Fibroblast of gingiva (primary cell): ENCODE data around the gene SIGLEC15.
A peak's percentile ranks its signal among the peaks of the same experiment; 100 is the strongest.
"Not testable (repeated sequence)": the region's sequence is repeated elsewhere in the genome, so short reads cannot be mapped to it uniquely, and the experiment has no call there.

Source experiments
- DNase-seq: peaks from one replicate; pipeline ENCODE4 v3.0.0-alpha.2; 2011; ENCODE audit warnings: low read depth

The SIGLEC15 gene

GRCh38 chr18:45844938-45845337 is 19.5 kb downstream of the SIGLEC15 start:
- no peak for DNase-seq

- no peak for DNase-seq
These were observed 19.9 kb downstream of the SIGLEC15 start for GRCh38 chr18:45845410-45845809.

- DNase-seq, result no peak
These were observed 21.6 kb downstream of the SIGLEC15 start for GRCh38 chr18:45847119-45847518.

DNA sequence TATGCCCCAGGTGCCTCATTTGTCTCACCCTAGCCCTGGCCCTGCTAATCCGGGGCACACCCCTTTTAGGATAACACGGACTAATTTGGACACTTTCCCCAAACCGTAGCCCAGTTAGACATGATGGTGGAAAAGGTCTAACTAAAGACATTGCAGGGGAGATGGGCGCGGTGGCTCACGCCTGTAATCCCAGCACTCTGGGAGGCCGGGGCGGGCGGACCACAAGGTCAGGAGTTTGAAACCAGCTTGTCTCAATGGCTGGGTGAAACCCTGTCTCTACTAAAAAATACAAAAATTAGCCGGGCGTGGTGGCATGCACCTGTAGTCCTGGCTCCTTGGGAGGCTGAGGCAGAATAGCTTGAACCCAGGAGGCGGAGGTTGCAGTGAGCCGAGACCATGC is 23.2 kb downstream of the SIGLEC15 start:
- not testable (repeated sequence) for DNase-seq

- DNase-seq, result no peak
These were observed 24.1 kb downstream of the SIGLEC15 start for GRCh38 chr18:45849529-45849928.

GRCh38 chr18:45850021-45850420 is 24.5 kb downstream of the SIGLEC15 start:
- DNase-seq, result no peak

DNA sequence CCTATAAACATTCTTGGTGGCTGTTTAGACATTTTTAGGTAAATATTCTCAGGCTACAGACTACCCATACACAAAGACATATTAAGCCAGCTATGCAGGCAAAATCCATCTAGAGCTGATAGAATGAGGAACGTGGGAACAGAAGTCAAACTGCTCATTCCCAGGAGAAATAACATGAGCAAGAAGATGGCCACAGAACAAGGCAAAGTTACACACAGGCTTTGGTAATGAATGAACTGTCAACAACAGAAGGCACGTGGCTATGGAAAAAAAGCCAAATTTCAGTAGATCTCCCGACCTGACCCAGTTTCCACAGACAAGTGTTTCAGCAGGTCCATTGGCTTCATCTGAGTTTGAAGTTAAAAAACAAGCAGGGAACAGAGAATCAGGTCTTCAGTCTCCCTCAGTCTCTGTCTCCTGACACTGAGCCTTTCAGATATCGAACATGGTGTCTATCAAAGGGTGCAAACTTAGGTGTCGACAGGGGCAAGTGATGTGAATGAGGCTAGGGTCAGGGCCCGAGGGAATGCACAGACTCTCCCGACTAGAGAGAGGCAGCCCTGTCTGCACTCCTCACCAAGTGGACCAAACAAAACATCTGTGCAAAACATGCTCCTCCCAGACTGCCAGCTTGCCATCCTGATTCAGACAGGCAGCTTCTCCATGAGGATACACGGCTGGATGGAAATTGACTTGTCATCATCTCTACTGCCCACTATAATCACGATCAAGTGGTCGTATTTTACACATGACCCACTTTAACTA is 25.9 kb downstream of the SIGLEC15 start:
- DNase-seq, result no peak

- DNase-seq, result no peak
These were observed 27.2 kb downstream of the SIGLEC15 start for GRCh38 chr18:45852631-45853030.

DNA sequence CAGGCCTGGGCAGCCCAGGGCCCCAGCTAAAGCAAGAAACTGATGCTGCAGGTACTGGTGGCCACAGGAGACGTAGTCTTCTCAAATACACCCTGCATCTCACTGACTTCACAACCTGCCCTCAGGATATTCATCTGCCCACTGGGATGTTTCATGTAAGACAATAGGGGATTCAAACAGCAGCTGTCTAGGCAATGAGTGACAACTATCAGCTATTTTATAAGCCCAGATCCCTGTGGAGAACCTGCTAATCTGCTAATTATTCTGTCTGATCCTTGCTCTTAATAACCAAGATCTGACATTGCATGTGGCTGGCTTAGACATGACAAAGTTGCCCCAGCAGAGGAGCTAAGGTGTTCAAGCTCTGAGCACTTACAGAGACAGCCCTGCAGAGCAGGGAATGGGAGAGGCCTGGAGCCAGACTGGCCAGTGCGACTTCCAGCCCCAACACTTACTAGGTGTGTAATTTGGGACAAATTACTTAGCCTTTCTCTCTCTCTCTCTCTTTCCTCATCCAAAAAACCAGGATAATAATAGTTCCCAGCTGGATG is 28.6 kb downstream of the SIGLEC15 start:
- DNase-seq, result no peak

DNA sequence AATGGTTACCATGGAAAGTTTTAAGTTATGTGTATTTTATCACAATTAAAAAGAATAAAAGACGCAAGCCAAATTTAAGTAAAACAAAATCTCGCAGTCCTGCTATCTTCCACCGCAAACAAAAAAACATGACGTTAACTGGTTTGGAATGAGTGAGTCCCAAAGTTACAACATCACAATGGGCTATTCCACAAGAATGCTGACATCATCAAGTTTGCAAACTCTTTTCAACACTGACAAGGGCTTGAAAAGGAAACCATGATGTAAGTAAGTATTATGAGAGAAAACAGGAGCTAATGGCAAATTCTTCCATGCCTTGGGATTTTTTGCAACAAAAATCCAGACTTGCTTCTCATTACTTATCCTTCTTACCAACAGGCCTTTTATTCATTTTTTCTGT is 31.1 kb downstream of the SIGLEC15 start:
- DNase-seq, result peak; percentile 86

- DNase-seq, result no peak
These were observed 33.9 kb downstream of the SIGLEC15 start for GRCh38 chr18:45859334-45859733.

DNA sequence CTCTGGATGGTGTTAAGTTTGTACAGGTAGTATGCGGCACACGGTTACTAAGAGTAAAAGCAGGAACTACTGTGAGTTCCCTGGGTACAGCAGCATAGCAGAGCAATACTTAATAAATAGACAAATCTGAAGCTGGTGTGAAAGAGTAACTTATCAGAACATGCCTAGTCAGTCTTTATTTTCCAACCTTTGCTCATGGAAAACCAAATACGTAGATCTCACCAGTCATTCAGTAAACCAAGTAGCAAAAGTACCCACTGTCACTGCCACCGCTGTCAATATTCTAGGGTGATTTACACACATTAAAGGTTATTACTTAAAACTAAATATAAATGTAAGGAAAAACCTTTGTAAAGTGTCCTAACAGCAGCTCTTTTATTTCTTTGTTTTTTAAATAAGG is 35.0 kb downstream of the SIGLEC15 start:
- DNase-seq, result no peak

DNA sequence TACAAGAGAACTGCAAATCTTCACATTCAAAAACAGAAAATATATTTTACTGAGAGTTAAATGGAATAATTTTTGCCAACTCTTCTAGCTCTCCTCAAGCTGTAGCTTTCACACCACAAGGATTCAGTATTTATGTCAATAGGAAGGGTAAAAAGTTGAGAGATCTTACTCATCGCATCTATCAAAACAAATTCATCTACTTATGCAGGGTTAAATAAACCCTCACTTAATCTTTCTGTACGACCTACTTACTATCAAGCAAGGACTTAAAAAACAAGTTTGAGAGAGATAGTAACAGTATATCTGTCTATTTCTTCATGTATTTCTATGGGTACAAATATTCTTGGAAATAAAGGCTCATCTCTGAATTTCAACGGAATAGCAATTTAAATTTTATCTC is 35.5 kb downstream of the SIGLEC15 start:
- no peak for DNase-seq

DNA sequence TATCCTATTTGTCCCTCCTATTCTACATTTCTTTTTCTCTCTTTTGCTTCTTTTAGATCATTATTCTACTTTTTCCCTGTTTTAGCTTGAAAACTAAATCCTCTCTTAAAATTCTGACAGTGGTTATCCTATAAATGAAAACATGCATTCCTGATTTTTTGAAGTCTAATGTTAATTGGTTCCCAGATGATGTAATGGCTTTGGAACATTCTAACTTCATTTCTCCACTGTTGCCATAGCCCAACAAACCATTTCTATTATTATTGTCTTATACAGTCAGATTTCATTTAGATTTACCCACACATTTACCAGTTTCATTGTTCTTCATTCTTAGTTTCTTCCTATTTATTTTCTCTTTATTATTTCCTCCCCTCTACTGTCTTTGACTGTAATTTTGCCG is 36.5 kb downstream of the SIGLEC15 start:
- DNase-seq, result no peak

DNA sequence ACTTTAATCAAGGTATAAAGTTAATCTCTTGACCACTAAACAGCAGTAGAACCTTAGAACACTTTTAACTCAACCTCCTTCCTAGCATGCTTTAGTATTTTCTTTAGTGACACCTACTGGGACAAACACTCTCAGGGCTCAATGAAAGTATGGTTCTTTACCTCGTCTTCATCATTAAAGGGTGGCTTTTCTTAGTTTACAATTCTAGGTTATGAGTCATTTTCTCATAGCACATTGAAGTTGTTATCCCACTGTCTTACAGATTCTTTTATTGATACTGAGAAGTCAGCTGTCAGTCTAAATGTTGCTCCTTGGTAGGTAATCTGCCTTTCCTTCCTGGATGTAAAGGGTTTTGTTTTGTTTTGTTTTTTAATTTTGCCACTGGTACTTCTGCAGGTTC is 38.0 kb downstream of the SIGLEC15 start:
- DNase-seq, result no peak

DNA sequence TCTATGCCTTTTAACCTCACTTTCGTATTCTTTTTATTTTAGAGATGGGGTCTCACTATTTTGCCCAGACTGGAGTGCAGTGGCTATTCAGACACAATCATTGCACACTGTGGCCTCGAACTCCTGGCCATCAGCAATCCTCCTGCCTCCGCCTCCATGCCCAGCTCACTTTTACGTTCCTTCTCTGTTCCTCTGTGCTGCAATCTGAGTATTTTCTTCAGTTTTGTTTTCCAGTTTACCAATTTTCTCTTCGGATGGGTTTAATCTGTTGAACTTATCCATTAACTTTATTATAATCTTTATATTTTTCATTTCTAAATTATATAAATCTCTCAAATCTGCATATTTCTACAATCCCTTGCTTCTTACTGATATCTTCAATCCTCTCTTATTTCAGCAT is 38.6 kb downstream of the SIGLEC15 start:
- DNase-seq, result no peak

GRCh38 chr18:45865466-45865865 is 40.0 kb downstream of the SIGLEC15 start:
- DNase-seq, result no peak

GRCh38 chr18:45870419-45870818 is 44.9 kb downstream of the SIGLEC15 start:
- no peak for DNase-seq

- DNase-seq, result no peak
These were observed 46.1 kb downstream of the SIGLEC15 start for GRCh38 chr18:45871431-45872084.

- no peak for DNase-seq
These were observed 49.2 kb downstream of the SIGLEC15 start for GRCh38 chr18:45874491-45875184.

- DNase-seq, result no peak
These were observed 50.7 kb downstream of the SIGLEC15 start for GRCh38 chr18:45876161-45876560.

GRCh38 chr18:45877403-45877802 is 51.9 kb downstream of the SIGLEC15 start:
- no peak for DNase-seq
